Muscle layer of duodenum (tissue), 2 donors: ENCODE results near the gene DEFB123.

ENCODE experiments used
- H3K27ac ChIP-seq: one replicate; pipeline ENCODE4 v1.7.0; 2013; ENCODE audit warnings: mild to moderate bottlenecking, low read length
- H3K27me3 ChIP-seq: one replicate; pipeline ENCODE4 v1.7.0; 2013; ENCODE audit warnings: low read depth, mild to moderate bottlenecking, control low read depth, low read length
- H3K36me3 ChIP-seq, 2 donors: one replicate each; pipeline ENCODE4 v1.7.0; 2013; ENCODE audit warnings: low read length in 2 of 2, control low read depth in 1 of 2, mild to moderate bottlenecking in 1 of 2; ENCODE audit not compliant: insufficient read depth in 2 of 2, control insufficient read depth in 1 of 2
- H3K4me1 ChIP-seq, 2 donors: one replicate each; pipeline ENCODE4 v1.7.0; 2013; ENCODE audit warnings: low read length in 2 of 2, mild to moderate bottlenecking in 2 of 2, control low read depth in 1 of 2, moderate library complexity in 1 of 2; ENCODE audit not compliant: insufficient read depth in 2 of 2, control insufficient read depth in 1 of 2
- H3K4me3 ChIP-seq, 2 donors: one replicate each; pipeline ENCODE4 v1.7.0; 2013; ENCODE audit warnings: low read length in 2 of 2, low read depth in 1 of 2, mild to moderate bottlenecking in 1 of 2
- H3K9me3 ChIP-seq, 2 donors: one replicate each; pipeline ENCODE4 v1.7.0; 2013; ENCODE audit warnings: low read length in 2 of 2, control low read depth in 1 of 2, mild to moderate bottlenecking in 1 of 2; ENCODE audit not compliant: control insufficient read depth in 1 of 2
- donor health status: healthy.

DEFB123 gene

DNA sequence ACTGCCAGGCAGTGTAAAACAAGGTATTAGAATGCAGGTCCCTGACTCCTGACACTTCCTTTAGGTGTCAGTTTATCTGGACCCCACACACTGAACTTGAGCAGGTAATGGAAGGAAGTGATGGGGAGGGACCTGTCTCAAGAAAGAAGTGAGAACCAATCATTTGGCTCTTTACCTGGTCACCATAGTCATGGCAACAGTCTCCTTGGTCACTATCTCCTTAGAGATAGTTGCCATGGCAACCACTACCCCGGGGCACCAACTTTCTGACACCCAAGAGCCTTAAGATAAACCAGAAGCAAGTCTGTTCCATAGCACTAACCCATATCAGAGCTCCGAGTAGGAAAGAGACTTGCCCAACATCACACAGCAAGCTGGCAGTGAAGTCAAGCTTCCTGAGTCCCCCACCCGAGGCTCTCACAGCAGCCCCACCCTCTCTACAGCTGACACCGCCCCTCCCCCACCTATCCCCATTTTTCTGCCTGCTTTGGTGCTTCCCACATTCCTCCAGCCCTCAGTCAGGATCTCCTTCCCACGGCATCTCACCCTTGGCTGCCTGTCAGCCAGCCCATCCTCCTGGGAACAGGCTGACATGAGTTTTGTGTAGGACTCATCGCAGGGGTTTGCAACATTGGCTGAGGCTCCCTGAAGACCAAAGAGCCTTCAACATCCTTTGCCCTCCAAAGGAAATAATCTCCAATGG is 57.6 kb downstream of the DEFB123 start:
- Histone ChIP-seq H3K27me3 (no peaks in the 10 kb centered on the region), H3K4me1 (peaks cover 0 to 17% of the 10 kb centered on the region in 2 donors), H3K27ac (no peak overlapping the region), H3K9me3 (no peaks in the 10 kb centered on the region), H3K36me3 (no peaks in the 10 kb centered on the region), H3K4me3 (no peak overlapping the region)
